H1 (cell line): ENCODE results near the gene NEK11. TPM values are rescaled to one million over a fixed set of nuclear protein-coding genes. Genes with fewer than 3 reads are reported as not detected.

Source experiments
- CTCF ChIA-PET: fragments of 300-600 bp; sonication (Branson Sonifier 250); formaldehyde crosslinking; loops from one replicate; lab custom pipeline; 2021; ENCODE audit not compliant: partially characterized antibody; lab: Charles Lee
- POLR2A ChIA-PET: fragments of 300-600 bp; sonication (Branson Sonifier 250); formaldehyde crosslinking; loops from one replicate; lab custom pipeline; 2021; ENCODE audit warnings: inconsistent platforms; ENCODE audit not compliant: partially characterized antibody; lab: Charles Lee
- DNase-seq, 2 experiments: peaks; one replicate each; pipeline versions ENCODE4 v3.0.0 to v3.0.0-alpha.2; 2010 to 2022; ENCODE audit warnings: low spot score in 2 of 2, low read depth in 1 of 2, mixed read lengths in 1 of 2
- FAIRE-seq: peaks from 2 replicates; lab custom pipeline; 2011; peaks lifted over from hg19 to GRCh38; lab: Jason Lieb, UNC
- H2AFZ ChIP-seq: 2 replicates; pipeline ENCODE4 v1.8.1; 2012; ENCODE audit warnings: low read length, inconsistent platforms
- H2AK5ac ChIP-seq: 2 replicates; pipeline ENCODE4 v1.6.1; 2013; ENCODE audit warnings: low read depth, low read length
- H2BK120ac ChIP-seq: replicated peaks from 2 replicates; pipeline ENCODE3; 2013; ENCODE audit warnings: low read depth, low read length, inconsistent platforms
- H2BK12ac ChIP-seq: 2 replicates; pipeline ENCODE4 v1.6.1; 2013; ENCODE audit warnings: low read depth, low read length
- H2BK15ac ChIP-seq: 2 replicates; pipeline ENCODE4 v1.6.1; 2013; ENCODE audit warnings: low read length
- H2BK20ac ChIP-seq: 2 replicates; pipeline ENCODE4 v1.6.1; 2013; ENCODE audit warnings: low read length
- H2BK5ac ChIP-seq: 2 replicates; pipeline ENCODE4 v1.6.1; 2013; ENCODE audit warnings: low read depth, low read length
- H3K14ac ChIP-seq: 2 replicates; pipeline ENCODE4 v1.6.1; 2013; ENCODE audit warnings: inconsistent platforms; ENCODE audit not compliant: insufficient read length
- H3K18ac ChIP-seq: 2 replicates; pipeline ENCODE4 v1.6.1; 2013; ENCODE audit warnings: low read length; ENCODE audit errors: extremely low read depth
- H3K23ac ChIP-seq: 2 replicates; pipeline ENCODE4 v1.6.1; 2013; ENCODE audit warnings: inconsistent platforms; ENCODE audit not compliant: insufficient read length
- H3K23me2 ChIP-seq: 2 replicates; pipeline ENCODE4 v1.6.1; 2013; ENCODE audit warnings: low read depth, low read length
- H3K27ac ChIP-seq: 2 replicates; pipeline ENCODE4 v1.6.1; 2011; ENCODE audit warnings: low read depth, low read length, inconsistent platforms
- H3K27me3 ChIP-seq, 4 experiments: replicated peaks in 1 of 4; 1 replicate in 1 of 4; 2 replicates in 3 of 4; pipeline versions ENCODE4 v1.6.1 to v1.8.1; 2011 to 2013; ENCODE audit warnings: low read length in 3 of 4, mild to moderate bottlenecking in 3 of 4, inconsistent platforms in 2 of 4, mixed read lengths in 2 of 4, moderate library complexity in 1 of 4; ENCODE audit not compliant: control insufficient read depth in 3 of 4, insufficient read depth in 3 of 4; ENCODE audit errors: extremely low read depth in 1 of 4
- H3K36me3 ChIP-seq, 4 experiments: 2 replicates each; pipeline versions ENCODE4 v1.6.1 to v1.8.1; 2011 to 2013; ENCODE audit warnings: mild to moderate bottlenecking in 4 of 4, low read length in 3 of 4, moderate library complexity in 2 of 4, control low read depth in 1 of 4, inconsistent platforms in 1 of 4; ENCODE audit not compliant: insufficient read depth in 4 of 4, control insufficient read depth in 2 of 4
- H3K4ac ChIP-seq: replicated peaks from 2 replicates; pipeline ENCODE3; 2013; ENCODE audit warnings: low read length, low read depth, mixed read lengths, inconsistent platforms; ENCODE audit not compliant: insufficient read length
- H3K4me1 ChIP-seq, 4 experiments: replicated peaks in 1 of 4; 1 replicate in 1 of 4; 2 replicates in 3 of 4; pipeline versions ENCODE4 v1.6.1 to v1.8.1; 2011 to 2013; ENCODE audit warnings: low read length in 3 of 4, inconsistent platforms in 2 of 4, mixed read lengths in 1 of 4; ENCODE audit not compliant: insufficient read depth in 4 of 4, control insufficient read depth in 3 of 4
- H3K4me2 ChIP-seq, 2 experiments: 2 replicates each; pipeline versions ENCODE4 v1.6.1 to v1.8.1; 2011 to 2013; ENCODE audit warnings: low read depth in 2 of 2, low read length in 2 of 2, control low read depth in 1 of 2, inconsistent platforms in 1 of 2, mild to moderate bottlenecking in 1 of 2; ENCODE audit not compliant: insufficient read depth in 1 of 2
- H3K4me3 ChIP-seq, 4 experiments: fragments of 200-600, 300-600 bp in 1 of 4; sonication (generic), shearing (Covaris generic), sonication (Bioruptor Twin) in 1 of 4; 2 replicates each; pipeline versions ENCODE4 v1.5.1 to v1.8.1; 2011 to 2016; ENCODE audit warnings: low read length in 4 of 4, low read depth in 3 of 4, control low read depth in 2 of 4, inconsistent platforms in 2 of 4, mild to moderate bottlenecking in 2 of 4, mixed read lengths in 1 of 4, moderate library complexity in 1 of 4; ENCODE audit not compliant: insufficient read depth in 2 of 4; ENCODE audit errors: extremely low read depth in 1 of 4
- H3K56ac ChIP-seq: replicated peaks from 2 replicates; pipeline ENCODE3; 2013; ENCODE audit warnings: low read depth, mild to moderate bottlenecking, mixed read lengths, low read length, inconsistent platforms; ENCODE audit not compliant: insufficient read length
- H3K79me1 ChIP-seq: 2 replicates; pipeline ENCODE4 v1.6.1; 2013; ENCODE audit warnings: low read depth, low read length, control low read depth
- H3K79me2 ChIP-seq, 2 experiments: 2 replicates each; pipeline versions ENCODE4 v1.6.1 to v1.8.1; 2012 to 2013; ENCODE audit warnings: low read length in 2 of 2, mild to moderate bottlenecking in 2 of 2, inconsistent platforms in 1 of 2; ENCODE audit not compliant: insufficient read depth in 2 of 2, control insufficient read depth in 1 of 2
- H3K9ac ChIP-seq, 4 experiments: replicated peaks in 1 of 4; 1 replicate in 1 of 4; 2 replicates in 3 of 4; pipeline versions ENCODE4 v1.6.1 to v1.8.1; 2011 to 2013; ENCODE audit warnings: low read depth in 3 of 4, low read length in 3 of 4, control low read depth in 2 of 4, mild to moderate bottlenecking in 2 of 4, moderate library complexity in 2 of 4, inconsistent platforms in 1 of 4; ENCODE audit errors: extremely low read depth in 1 of 4
- H3K9me3 ChIP-seq, 2 experiments: 2 replicates each; pipeline versions ENCODE4 v1.6.1 to v1.8.1; 2012 to 2013; ENCODE audit warnings: mild to moderate bottlenecking in 2 of 2, moderate library complexity in 2 of 2, control low read depth in 1 of 2, inconsistent platforms in 1 of 2, low read depth in 1 of 2, low read length in 1 of 2, mixed read lengths in 1 of 2; ENCODE audit not compliant: insufficient read depth in 2 of 2
- H4K20me1 ChIP-seq, 2 experiments: replicated peaks in 1 of 2; 2 replicates each; pipeline versions ENCODE3 to v1.8.1; 2011 to 2013; ENCODE audit warnings: inconsistent platforms in 2 of 2, low read length in 2 of 2, mild to moderate bottlenecking in 1 of 2; ENCODE audit not compliant: insufficient read depth in 2 of 2, control insufficient read depth in 1 of 2
- H4K5ac ChIP-seq: 2 replicates; pipeline ENCODE4 v1.6.1; 2013; ENCODE audit warnings: low read length, low read depth, mixed read lengths, inconsistent platforms; ENCODE audit not compliant: insufficient read length
- H4K8ac ChIP-seq: 2 replicates; pipeline ENCODE4 v1.8.0; 2013; ENCODE audit warnings: mild to moderate bottlenecking, moderate library complexity, low read length, inconsistent platforms; ENCODE audit not compliant: insufficient read depth; ENCODE audit errors: extremely low read depth
- H4K91ac ChIP-seq: replicated peaks from 2 replicates; pipeline ENCODE3; 2013; ENCODE audit warnings: low read length, mixed read lengths, inconsistent platforms; ENCODE audit not compliant: insufficient read length
- CEBPB ChIP-seq: IDR thresholded peaks from 2 replicates; pipeline ENCODE4 v1.6.1; 2012; ENCODE audit warnings: low read depth, low read length
- CHD1 ChIP-seq: IDR thresholded peaks from 2 replicates; pipeline ENCODE4 v1.6.1; 2012; ENCODE audit warnings: low read depth, low read length, improper control_type of control experiment
- CTCF ChIP-seq, 3 experiments: IDR thresholded peaks; 1 replicate in 2 of 3; 2 replicates in 1 of 3; pipeline versions ENCODE4 v1.5.1 to v1.6.1; 2011; ENCODE audit warnings: low read length in 3 of 3, mild to moderate bottlenecking in 3 of 3, inconsistent platforms in 2 of 3, low read depth in 1 of 3, moderate library complexity in 1 of 3; ENCODE audit not compliant: insufficient read depth in 1 of 3; ENCODE audit errors: control extremely low read depth in 1 of 3
- KDM4A ChIP-seq: IDR thresholded peaks from one replicate; pipeline ENCODE4 v1.7.1; 2012; ENCODE audit warnings: low read depth, mild to moderate bottlenecking, moderate library complexity, low read length, inconsistent platforms; ENCODE audit not compliant: severe bottlenecking
- MAX ChIP-seq: IDR thresholded peaks from 2 replicates; pipeline ENCODE4 v1.6.1; 2012; ENCODE audit warnings: inconsistent platforms
- POLR2AphosphoS5 ChIP-seq: IDR thresholded peaks from 2 replicates; pipeline ENCODE4 v1.6.1; 2011; ENCODE audit warnings: low read depth, low read length
- RAD21 ChIP-seq, 2 experiments: IDR thresholded peaks in 1 of 2; conservative IDR thresholded peaks in 1 of 2; 2 replicates each; pipeline ENCODE4 v1.6.1; 2011; ENCODE audit warnings: low read depth in 2 of 2, low read length in 2 of 2, improper control_type of control experiment in 1 of 2, inconsistent platforms in 1 of 2, mild to moderate bottlenecking in 1 of 2, moderate library complexity in 1 of 2
- SAP30 ChIP-seq: fragments of 300-600 bp; sonication (generic); IDR thresholded peaks from 2 replicates; pipeline ENCODE4 v1.7.1; 2012; ENCODE audit warnings: low read length, moderate library complexity, mild to moderate bottlenecking, inconsistent platforms; ENCODE audit not compliant: insufficient read depth, insufficient replicate concordance
- SP4 ChIP-seq: IDR thresholded peaks from 2 replicates; pipeline ENCODE4 v1.6.1; 2012; ENCODE audit warnings: low read length, inconsistent platforms
- TCF12 ChIP-seq: IDR thresholded peaks from 2 replicates; pipeline ENCODE4 v1.6.1; 2011; ENCODE audit warnings: low read depth, mild to moderate bottlenecking, low read length
- WGBS, 2 experiments: shearing (Covaris generic) in 1 of 2; methylation state at CpG; one replicate each; pipeline versions ENCODE4 v1.1.6 to v1.1.7; 2013 to 2015; ENCODE audit warnings: low lambda C conversion rate in 2 of 2, mixed read lengths in 2 of 2, inconsistent platforms in 1 of 2, low coverage in 1 of 2, missing lambda C conversion rate in 1 of 2; ENCODE audit not compliant: insufficient replicate concordance in 2 of 2, insufficient coverage in 1 of 2, insufficient read length in 1 of 2; ENCODE audit errors: extremely low coverage in 1 of 2, missing lambda C conversion rate in 1 of 2; 5-methylcytosine and 5-hydroxymethylcytosine counted together
- polyA plus RNA-seq, 7 experiments: library from polyadenylated mRNA; depleted of rRNA in 3 of 7; stranded (reverse) in 5 of 7; unstranded in 2 of 7; fragments of >200 nt in 5 of 7; fragments of 200-250 nt in 2 of 7; gene quantifications; 1 replicate in 5 of 7; 2 replicates in 1 of 7; 4 replicates in 1 of 7; pipeline versions ENCODE4 v1.2.1 to v1.2.3, GENCODE V29; 2011 to 2013; ENCODE audit warnings: missing spikeins in 2 of 7, mixed read lengths in 2 of 7
- total RNA-seq: library from RNA; stranded (reverse); fragmentation: NEBNext Ultra II Directional; extraction: Animal tissue kit (Norgen Biotek cat#: 25700); gene quantifications from 2 replicates; pipeline ENCODE4 v1.2.1, GENCODE V29; 2021

Gene NEK11
- total and polyA plus RNA-seq, 2 of the 8 experiments (the other 6 are each of a cell fraction or from before 2014, with no cell fraction given), result 0.60 TPM; not detected in 1

DNA sequence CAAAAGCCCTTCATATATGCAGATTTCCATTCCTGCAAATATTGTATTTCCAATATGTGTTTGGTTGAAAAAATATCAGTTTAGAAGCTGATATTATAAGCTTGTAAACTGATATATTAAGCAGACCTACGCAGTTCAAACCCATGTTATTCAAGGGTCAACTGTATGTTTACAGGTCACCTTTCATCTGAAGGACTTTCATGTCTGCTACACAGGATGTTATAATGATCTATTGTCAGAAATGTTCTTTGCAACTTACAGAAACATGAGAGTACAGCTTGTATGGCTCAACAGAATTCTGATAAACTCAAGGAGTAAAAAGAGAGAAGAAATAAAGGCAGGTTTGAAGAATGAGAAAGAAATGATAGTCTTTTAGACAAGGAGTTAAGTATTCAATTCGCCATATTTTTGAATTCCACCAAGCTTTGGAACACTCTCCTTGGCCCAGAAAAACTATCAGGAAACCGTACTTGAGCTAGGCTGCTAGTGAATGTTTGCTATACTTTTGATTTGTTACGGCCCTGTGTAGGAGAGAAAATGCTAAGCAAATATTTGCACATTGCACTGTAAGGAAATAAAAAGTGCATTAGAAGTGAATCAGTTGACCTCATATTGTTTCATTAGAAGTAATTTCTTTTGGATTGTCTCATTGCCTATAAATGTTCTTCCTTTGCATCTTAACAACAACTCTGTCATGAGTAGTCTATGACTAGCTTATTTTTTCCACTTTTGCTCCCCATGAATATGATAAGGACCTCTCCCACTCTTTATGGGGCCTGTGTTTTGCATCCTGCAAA, 81.2 kb downstream of the NEK11 start:
- H3K14ac ChIP-seq, result no peak overlapping the region
- FAIRE-seq (no peak), DNase-seq (no peak)
- no peak overlapping the region for H3K27ac ChIP-seq
- no peak overlapping the region for H3K18ac ChIP-seq
- no peak overlapping the region for H2BK5ac ChIP-seq
- H4K20me1 ChIP-seq, result no peaks in the 10 kb centered on the region
- H3K23me2 ChIP-seq, result no peaks in the 10 kb centered on the region
- no peak overlapping the region for H3K23ac ChIP-seq
- no peak overlapping the region for H3K4me2 ChIP-seq
- peaks cover 0 to 1% (median 0%) of the 10 kb centered on the region in 4 experiments; a peak in 1 of 7 replicates for H3K27me3 ChIP-seq
- no peak overlapping the region for H3K4me3 ChIP-seq
- no peak overlapping the region for H2AK5ac ChIP-seq
- ChIA-PET CTCF (interaction anchor here (0.7 to 1.6 kb wide), 2 partner anchors 13 to 30 kb away, joined by 3 to 5 read pairs; no protein-coding TSS in a partner anchor), POLR2A (no interaction called here)
- no peak overlapping the region for H3K9ac ChIP-seq
- H3K4me1 ChIP-seq, result no peaks in the 10 kb centered on the region
- no peaks in the 10 kb centered on the region for H3K36me3 ChIP-seq
- H3K9me3 ChIP-seq, result no peaks in the 10 kb centered on the region
- no peak overlapping the region for H2BK15ac ChIP-seq
- H3K56ac ChIP-seq, result no peak overlapping the region
- H4K8ac ChIP-seq, result no peak overlapping the region
- H2BK12ac ChIP-seq, result no peak overlapping the region
- H4K5ac ChIP-seq, result no peak overlapping the region
- H2AFZ ChIP-seq, result no peak overlapping the region
- H2BK20ac ChIP-seq, result no peak overlapping the region
- no peak overlapping the region for H3K4ac ChIP-seq
- no peak overlapping the region for H4K91ac ChIP-seq
- no peak overlapping the region for H2BK120ac ChIP-seq
- H3K79me1 ChIP-seq, result no peaks in the 10 kb centered on the region
- no peaks in the 10 kb centered on the region for H3K79me2 ChIP-seq
- 92% methylated on average over 4 of the region's 4 CpGs; no CpG with 5 or more reads in 1 of the 2 experiments for WGBS, 2 experiments
- TF ChIP-seq SAP30 (no peak), CEBPB (no peak), TCF12 (no peak), CHD1 (no peak), MAX (no peak), CTCF (IDR thresholded peaks at IDR 0.05; ENCODE audit: control extremely low read depth in 1 of 3, insufficient read depth in 1 of 3, low read depth in 1 of 3, low read length in 3 of 3) (no peak), SP4 (no peak), POLR2AphosphoS5 (no peak), KDM4A (no peak), RAD21 (IDR thresholded peaks at IDR 0.05 in 1 of 2, conservative IDR thresholded peaks at IDR 0.05 in 1 of 2; ENCODE audit: low read depth in 2 of 2, low read length in 2 of 2) (no peak)
